Smooth muscle cell (in vitro differentiated cells): Measurements from ENCODE around the gene ARHGEF18. TPM values are rescaled to one million over a fixed set of nuclear protein-coding genes. Genes with fewer than 3 reads are reported as not detected.
"Not testable (repeated sequence)": the region's sequence is repeated elsewhere in the genome, so short reads cannot be mapped to it uniquely, and the experiment has no call there.

ENCODE experiments used
- DNase-seq: peaks from one replicate; lab custom pipeline; 2025; ENCODE audit not compliant: unreplicated experiment; lab: John Stamatoyannopoulos, UW
- H2AFZ ChIP-seq: fragments of 200-600 bp; sonication (generic); 2 replicates; pipeline ENCODE4 v1.6.0; 2016; ENCODE audit warnings: antibody characterized with exemption, low read depth, mild to moderate bottlenecking
- H3F3A ChIP-seq: fragments of 200-600 bp; sonication (generic); 2 replicates; pipeline ENCODE4 v1.6.0; 2017; ENCODE audit warnings: antibody characterized with exemption, low read depth
- H3K27ac ChIP-seq: fragments of 200-600 bp; sonication (generic); 2 replicates; pipeline ENCODE4 v1.5.1; 2016; ENCODE audit warnings: low read depth, mild to moderate bottlenecking
- H3K27me3 ChIP-seq: fragments of 200-600 bp; sonication (generic); 2 replicates; pipeline ENCODE4 v1.6.1; 2016; ENCODE audit warnings: low read depth, mild to moderate bottlenecking
- H3K36me3 ChIP-seq: fragments of 200-600 bp; sonication (generic); 2 replicates; pipeline ENCODE4 v1.5.1; 2016; ENCODE audit warnings: low read depth
- H3K4me1 ChIP-seq: fragments of 200-600 bp; sonication (generic); 2 replicates; pipeline ENCODE4 v1.5.1; 2016; ENCODE audit warnings: low read depth
- H3K4me2 ChIP-seq: fragments of 200-600 bp; sonication (generic); 2 replicates; pipeline ENCODE4 v1.6.0; 2016; ENCODE audit warnings: mild to moderate bottlenecking
- H3K4me3 ChIP-seq: fragments of 200-600 bp; sonication (generic); 2 replicates; pipeline ENCODE4 v1.5.1; 2016; ENCODE audit warnings: mild to moderate bottlenecking
- H3K79me2 ChIP-seq: fragments of 200-600 bp; sonication (generic); 2 replicates; pipeline ENCODE4 v1.6.0; 2016; ENCODE audit warnings: low read depth, mild to moderate bottlenecking
- H3K9ac ChIP-seq: fragments of 200-600 bp; sonication (generic); 2 replicates; pipeline ENCODE4 v1.6.0; 2016; ENCODE audit warnings: low read depth
- H3K9me3 ChIP-seq: fragments of 200-600 bp; sonication (generic); replicated peaks from 2 replicates; pipeline ENCODE4 v1.5.1; 2016; ENCODE audit warnings: low read depth
- H4K20me1 ChIP-seq: fragments of 200-600 bp; sonication (generic); 2 replicates; pipeline ENCODE4 v1.6.0; 2016; ENCODE audit warnings: low read depth
- WGBS: methylation state at CpG from one replicate; pipeline ENCODE4 v1.1.7; 2016; ENCODE audit warnings: low lambda C conversion rate; 5-methylcytosine and 5-hydroxymethylcytosine counted together
- polyA plus RNA-seq: library from polyadenylated mRNA; unstranded; fragments of >200 nt; fragmentation: Nextera tagmentation; extraction: Ambion mirVana; gene quantifications from 2 replicates; pipeline ENCODE4 v1.2.1, GENCODE V29; 2016
- total RNA-seq: library from RNA; depleted of rRNA; stranded (reverse); fragments of >200 nt; gene quantifications from 2 replicates; pipeline ENCODE4 v1.2.3, GENCODE V29; 2014
- TF ChIP-seq, protein P1 (sequence below): fragments of 200-600 bp; sonication (generic); IDR thresholded peaks from 2 replicates; pipeline ENCODE4 v1.5.1; 2017; ENCODE audit warnings: borderline replicate concordance, mild to moderate bottlenecking, antibody characterized with exemption; ENCODE audit not compliant: insufficient read depth, poor library complexity, severe bottlenecking

Gene ARHGEF18
- total and polyA plus RNA-seq, 2 experiments from 2014 or later = 18.8 to 24.0 TPM

DNA sequence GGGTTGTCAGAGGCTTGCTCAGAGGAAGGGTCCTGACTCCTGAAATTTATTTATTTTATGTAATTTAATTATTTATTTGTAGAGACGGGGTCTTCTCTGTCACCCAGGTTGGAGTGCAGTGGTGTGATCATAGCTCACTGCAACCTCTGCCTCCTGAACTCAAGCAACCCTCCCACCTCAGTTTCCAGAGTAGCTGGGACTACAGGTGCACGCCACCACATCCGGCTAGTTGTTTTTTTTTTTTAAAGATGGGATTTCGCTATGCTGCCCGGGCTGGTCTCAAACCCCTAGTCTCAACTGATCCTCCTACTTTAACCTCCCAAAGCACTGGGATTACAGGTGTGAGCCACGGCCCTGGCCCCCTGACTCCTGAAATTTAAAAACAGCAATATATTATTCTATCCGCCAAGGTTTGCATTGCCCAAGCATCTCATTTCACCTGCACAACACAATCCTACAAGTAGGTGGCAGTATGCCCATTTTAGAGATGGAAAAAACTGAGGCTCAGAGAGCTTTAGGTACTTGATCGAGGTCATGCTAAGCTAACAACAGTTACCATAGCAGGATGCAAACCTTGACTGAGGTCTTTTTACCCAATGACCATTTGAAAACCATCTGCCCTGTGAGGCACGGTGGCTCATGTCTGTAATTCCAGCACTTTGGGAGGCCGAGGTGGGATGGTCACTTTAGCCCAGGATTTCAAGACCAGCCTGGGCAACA lies 18.1 kb downstream of the ARHGEF18 start:
- Histone ChIP-seq H3K4me3 (no peak overlapping the region), H2AFZ (no peak overlapping the region), H3K36me3 (no peaks in the 10 kb centered on the region), H4K20me1 (no peaks in the 10 kb centered on the region), H3K27me3 (peaks cover 7% of the 10 kb centered on the region), H3K27ac (no peak overlapping the region), H3K79me2 (no peaks in the 10 kb centered on the region), H3K9me3 (no peaks in the 10 kb centered on the region), H3F3A (no peaks in the 10 kb centered on the region), H3K4me2 (no peak overlapping the region), H3K4me1 (no peaks in the 10 kb centered on the region), H3K9ac (no peak overlapping the region)
- WGBS = 80% methylated on average over 10 of the region's 10 CpGs
- no peak for DNase-seq
- TF ChIP-seq, protein P1, sequence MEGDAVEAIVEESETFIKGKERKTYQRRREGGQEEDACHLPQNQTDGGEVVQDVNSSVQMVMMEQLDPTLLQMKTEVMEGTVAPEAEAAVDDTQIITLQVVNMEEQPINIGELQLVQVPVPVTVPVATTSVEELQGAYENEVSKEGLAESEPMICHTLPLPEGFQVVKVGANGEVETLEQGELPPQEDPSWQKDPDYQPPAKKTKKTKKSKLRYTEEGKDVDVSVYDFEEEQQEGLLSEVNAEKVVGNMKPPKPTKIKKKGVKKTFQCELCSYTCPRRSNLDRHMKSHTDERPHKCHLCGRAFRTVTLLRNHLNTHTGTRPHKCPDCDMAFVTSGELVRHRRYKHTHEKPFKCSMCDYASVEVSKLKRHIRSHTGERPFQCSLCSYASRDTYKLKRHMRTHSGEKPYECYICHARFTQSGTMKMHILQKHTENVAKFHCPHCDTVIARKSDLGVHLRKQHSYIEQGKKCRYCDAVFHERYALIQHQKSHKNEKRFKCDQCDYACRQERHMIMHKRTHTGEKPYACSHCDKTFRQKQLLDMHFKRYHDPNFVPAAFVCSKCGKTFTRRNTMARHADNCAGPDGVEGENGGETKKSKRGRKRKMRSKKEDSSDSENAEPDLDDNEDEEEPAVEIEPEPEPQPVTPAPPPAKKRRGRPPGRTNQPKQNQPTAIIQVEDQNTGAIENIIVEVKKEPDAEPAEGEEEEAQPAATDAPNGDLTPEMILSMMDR = peak; percentile 34

DNA sequence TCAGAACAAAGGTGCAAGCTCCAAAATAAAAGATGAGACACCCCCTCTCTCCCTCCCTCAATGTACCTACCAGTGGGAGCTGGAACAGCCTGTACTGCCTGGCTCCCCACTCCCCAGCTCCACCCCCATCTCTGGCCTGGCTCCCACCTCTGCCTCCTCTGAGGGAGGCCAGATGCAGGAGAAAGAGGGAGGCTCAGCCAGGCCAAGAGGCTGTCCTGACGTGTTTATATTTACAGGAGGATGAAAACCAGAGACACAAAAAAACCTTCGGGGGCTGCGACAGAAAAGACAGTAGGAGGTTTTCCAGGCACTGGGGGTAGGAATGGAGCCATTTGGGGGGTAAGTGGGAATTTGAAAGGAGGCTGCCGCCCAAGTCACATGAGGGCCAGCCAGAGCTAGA lies 19.7 kb downstream of the ARHGEF18 start:
- 14% methylated on average over 4 of the region's 4 CpGs for WGBS
- Histone ChIP-seq H3K4me1 (no peaks in the 10 kb centered on the region), H3F3A (no peaks in the 10 kb centered on the region), H4K20me1 (no peaks in the 10 kb centered on the region), H3K27me3 (peaks cover under 1% of the 10 kb centered on the region), H3K9ac (no peak overlapping the region), H3K9me3 (no peaks in the 10 kb centered on the region), H3K27ac (peak overlapping the region; percentile 6), H3K79me2 (no peaks in the 10 kb centered on the region), H3K4me2 (no peak overlapping the region), H3K36me3 (no peaks in the 10 kb centered on the region), H2AFZ (no peak overlapping the region), H3K4me3 (no peak overlapping the region)
- TF ChIP-seq, protein P1 = no peak
- DNase-seq = no peak

DNA sequence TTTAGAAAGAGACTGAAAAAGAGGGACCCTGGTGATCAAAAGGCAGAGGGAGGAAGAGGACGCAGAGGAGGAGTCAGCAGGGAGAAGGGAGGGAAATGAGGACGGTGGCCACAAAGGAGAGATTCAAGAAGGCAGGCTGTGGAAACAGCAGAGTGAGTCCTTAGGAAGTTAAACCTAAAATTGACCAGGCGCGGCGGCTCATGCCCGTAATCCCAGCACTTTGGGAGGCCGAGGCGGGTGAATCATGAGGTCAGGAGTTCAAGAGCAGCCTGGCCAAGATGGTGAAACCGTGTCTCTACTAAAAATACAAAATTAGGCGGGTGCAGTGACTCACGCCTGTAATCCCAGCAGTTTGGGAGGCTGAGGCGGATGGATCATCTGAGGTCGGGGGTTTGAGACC lies 20.1 kb downstream of the ARHGEF18 start:
- not testable (repeated sequence) for H3K4me1 ChIP-seq, H3K4me3 ChIP-seq, H3K9me3 ChIP-seq, H4K20me1 ChIP-seq, H3K4me2 ChIP-seq, H3K36me3 ChIP-seq, H3K9ac ChIP-seq, H3K27me3 ChIP-seq, H3K79me2 ChIP-seq, H2AFZ ChIP-seq, DNase-seq, H3F3A ChIP-seq
- peak overlapping the region; percentile 6 for H3K27ac ChIP-seq
- WGBS = 13% methylated on average over 13 of the region's 13 CpGs

DNA sequence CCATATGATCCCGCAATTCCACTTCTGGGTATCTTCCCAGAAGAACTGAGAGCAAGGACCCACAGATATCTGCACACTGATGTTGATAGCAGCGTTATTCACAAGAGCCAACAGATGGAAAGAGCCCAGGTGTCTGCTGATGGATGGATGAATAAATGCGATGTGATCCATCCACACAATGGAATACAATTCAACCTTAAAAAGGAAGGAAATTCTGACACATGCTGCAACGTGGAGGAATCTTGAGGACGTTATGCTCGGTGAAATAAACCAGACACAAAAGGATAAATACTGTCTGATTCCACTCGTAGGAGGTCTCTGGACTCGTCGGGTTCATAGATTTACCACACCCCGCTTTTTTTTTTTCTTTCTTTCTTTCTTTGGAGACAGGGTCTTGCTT lies 21.8 kb downstream of the ARHGEF18 start:
- no peaks in the 10 kb centered on the region for H3K36me3 ChIP-seq
- no peak overlapping the region for H3K4me3 ChIP-seq
- 86% methylated on average over 10 of the region's 10 CpGs for WGBS
- H3K4me2 ChIP-seq = no peak overlapping the region
- no peaks in the 10 kb centered on the region for H3K4me1 ChIP-seq
- no peak overlapping the region for H2AFZ ChIP-seq
- H3K9me3 ChIP-seq = no peaks in the 10 kb centered on the region
- TF ChIP-seq, protein P1 = no peak
- H3K79me2 ChIP-seq = no peaks in the 10 kb centered on the region
- H3K27ac ChIP-seq = no peak overlapping the region
- H3K9ac ChIP-seq = no peak overlapping the region
- no peaks in the 10 kb centered on the region for H3F3A ChIP-seq
- H3K27me3 ChIP-seq = no peaks in the 10 kb centered on the region
- DNase-seq = no peak
- H4K20me1 ChIP-seq = no peaks in the 10 kb centered on the region
